Measurements from ENCODE around the gene LZIC. TPM values are rescaled to one million over a fixed set of nuclear protein-coding genes. Genes with fewer than 3 reads are reported as not detected.
A peak's percentile ranks its signal among the peaks of the same experiment; 100 is the strongest.

LZIC gene
- total and polyA plus RNA-seq, 2 of the 8 experiments (the other 6 are each of a cell fraction or from before 2014, with no cell fraction given) = 4.8 to 20.3 TPM

DNA sequence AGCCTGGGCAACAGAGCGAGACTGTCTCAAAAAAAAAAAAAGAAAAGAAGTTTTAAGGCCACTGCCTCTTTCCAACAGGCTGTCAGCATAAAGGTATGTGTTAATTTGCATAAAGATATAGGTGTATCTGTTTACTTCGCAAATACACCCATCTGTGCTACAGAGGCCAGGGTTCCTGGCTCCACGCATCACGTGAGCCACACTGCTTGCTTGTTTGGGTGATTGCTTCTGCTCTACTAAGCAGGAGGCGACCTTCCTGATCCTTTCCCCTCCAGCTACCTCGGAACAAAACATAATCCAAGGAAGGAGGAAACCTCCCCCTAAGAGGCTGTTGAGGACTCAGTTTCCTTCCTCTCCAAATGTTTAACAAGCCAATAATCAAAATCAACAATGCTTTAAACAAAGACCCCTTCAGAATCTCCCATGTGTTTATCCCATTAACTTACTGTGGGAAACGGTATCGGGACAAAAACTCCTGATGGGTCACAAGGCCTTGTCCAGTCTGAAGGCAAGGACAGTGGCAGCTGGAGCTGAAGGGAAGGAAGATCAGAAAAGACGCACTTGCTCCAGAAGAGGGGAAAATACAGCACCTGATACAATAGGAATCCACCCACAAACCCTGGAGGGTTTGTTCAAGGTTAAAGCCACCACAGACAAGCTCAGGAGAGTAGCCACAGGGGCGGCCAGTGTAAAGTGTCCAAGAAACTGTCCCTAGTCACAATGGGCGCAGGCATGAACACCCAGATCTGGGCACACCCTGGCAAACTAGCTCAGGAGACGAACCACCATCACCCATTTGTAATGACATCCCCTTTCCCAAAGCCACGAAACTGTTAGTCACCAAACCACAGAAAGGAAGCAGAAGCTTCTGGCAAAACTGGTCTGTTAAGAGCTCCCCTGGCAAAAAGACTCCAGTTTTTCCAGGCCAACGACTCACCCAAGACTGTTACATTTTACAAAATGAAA lies 50.3 kb downstream of the LZIC start:
- no peak overlapping the region for H4K91ac ChIP-seq (replicated peaks; ENCODE audit: insufficient read length, low read length)
- H3K4me2 ChIP-seq (ENCODE audit: insufficient read depth in 1 of 2, low read depth in 2 of 2, low read length in 2 of 2) = no peak overlapping the region
- H3K9ac ChIP-seq (replicated peaks in 1 of 4; ENCODE audit: extremely low read depth in 1 of 4, low read depth in 3 of 4, low read length in 3 of 4) = peak overlapping the region in 1 of 4 experiments; percentile 28; a peak in 2 of 7 replicates
- H2BK12ac ChIP-seq (ENCODE audit: low read depth, low read length) = no peak overlapping the region
- no peak overlapping the region for H3K27ac ChIP-seq (ENCODE audit: low read depth, low read length)
- no peaks in the 10 kb centered on the region for H4K20me1 ChIP-seq (replicated peaks in 1 of 2; ENCODE audit: control insufficient read depth in 1 of 2, insufficient read depth in 2 of 2, low read length in 2 of 2)
- H3K56ac ChIP-seq (replicated peaks; ENCODE audit: insufficient read length, low read depth, low read length) = no peak overlapping the region
- H2BK120ac ChIP-seq (replicated peaks; ENCODE audit: low read depth, low read length) = no peak overlapping the region
- DNase-seq (ENCODE audit: low read depth in 1 of 2, low spot score in 2 of 2) = no peak
- 90% methylated on average over 14 of the region's 14 CpGs; no CpG with 5 or more reads in 1 of the 2 experiments for WGBS, 2 experiments (ENCODE audit: extremely low coverage in 1 of 2, insufficient coverage in 1 of 2, insufficient read length in 1 of 2, insufficient replicate concordance in 2 of 2, low coverage in 1 of 2, low lambda C conversion rate in 2 of 2, missing lambda C conversion rate in 1 of 2)
- no peak overlapping the region for H2AFZ ChIP-seq (ENCODE audit: low read length)
- H3K23ac ChIP-seq (ENCODE audit: insufficient read length) = no peak overlapping the region
- H3K18ac ChIP-seq (ENCODE audit: extremely low read depth, low read length) = no peak overlapping the region
- H4K5ac ChIP-seq (ENCODE audit: insufficient read length, low read depth, low read length) = no peak overlapping the region
- 0 out of 2 replicates have a peak overlapping the region, but pooled peaks have one; percentile 7 for H2AK5ac ChIP-seq (ENCODE audit: low read depth, low read length)
- no peak overlapping the region for H2BK15ac ChIP-seq (ENCODE audit: low read length)
- no peak overlapping the region for H2BK20ac ChIP-seq (ENCODE audit: low read length)
- H3K79me2 ChIP-seq (ENCODE audit: control insufficient read depth in 1 of 2, insufficient read depth in 2 of 2, low read length in 2 of 2) = peaks cover 0 to 3% of the 10 kb centered on the region in 2 experiments; a peak in 1 of 4 replicates
- no peaks in the 10 kb centered on the region for H3K23me2 ChIP-seq (ENCODE audit: low read depth, low read length)
- ChIA-PET POLR2A (ENCODE audit: partially characterized antibody) (interaction anchor here (1.0 to 1.3 kb wide), 3 partner anchors 9 to 50 kb away, joined by 3 to 5 read pairs (median 4); partner anchors contain the start of genes LZIC and NMNAT1), CTCF (ENCODE audit: partially characterized antibody) (interaction anchor here (0.9 to 1.8 kb wide), 7 partner anchors 11 to 277 kb away, joined by 3 to 8 read pairs (median 5); no protein-coding TSS in a partner anchor)
- no peak overlapping the region for H3K4me3 ChIP-seq (ENCODE audit: extremely low read depth in 1 of 4, insufficient read depth in 2 of 4, low read depth in 3 of 4, low read length in 4 of 4)
- H3K4me1 ChIP-seq (replicated peaks in 1 of 4; ENCODE audit: control insufficient read depth in 3 of 4, insufficient read depth in 4 of 4, low read length in 3 of 4) = peaks cover 3 to 18% (median 12%) of the 10 kb centered on the region in 4 experiments
- H3K14ac ChIP-seq (ENCODE audit: insufficient read length) = no peak overlapping the region
- no peaks in the 10 kb centered on the region for H3K27me3 ChIP-seq (replicated peaks in 1 of 4; ENCODE audit: control insufficient read depth in 3 of 4, extremely low read depth in 1 of 4, insufficient read depth in 3 of 4, low read length in 3 of 4)
- no peaks in the 10 kb centered on the region for H3K36me3 ChIP-seq (ENCODE audit: control insufficient read depth in 2 of 4, insufficient read depth in 4 of 4, low read length in 3 of 4)
- H3K4ac ChIP-seq (replicated peaks; ENCODE audit: insufficient read length, low read depth, low read length) = no peak overlapping the region
- FAIRE-seq = no peak
- no peak overlapping the region for H4K8ac ChIP-seq (ENCODE audit: extremely low read depth, insufficient read depth, low read length)
- peaks cover 5% of the 10 kb centered on the region for H3K79me1 ChIP-seq (ENCODE audit: low read depth, low read length)
- H3K9me3 ChIP-seq (ENCODE audit: insufficient read depth in 2 of 2, low read depth in 1 of 2, low read length in 1 of 2) = no peaks in the 10 kb centered on the region
- H2BK5ac ChIP-seq (ENCODE audit: low read depth, low read length) = no peak overlapping the region
- TF ChIP-seq PHF8 (conservative IDR thresholded peaks at IDR 0.05; ENCODE audit: low read depth, low read length) (no peak), KDM1A (IDR thresholded peaks at IDR 0.05; ENCODE audit: borderline replicate concordance, low read length) (no peak), HDAC2 (IDR thresholded peaks at IDR 0.05; ENCODE audit: borderline replicate concordance in 1 of 2, low read depth in 2 of 2, low read length in 2 of 2) (no peak), RFX5 (IDR thresholded peaks at IDR 0.05; ENCODE audit: borderline replicate concordance, low read depth, low read length) (no peak), GTF2F1 (IDR thresholded peaks at IDR 0.05; ENCODE audit: borderline replicate concordance, low read depth, low read length) (no peak), ASH2L (IDR thresholded peaks at IDR 0.05; ENCODE audit: low read length) (no peak), SP4 (IDR thresholded peaks at IDR 0.05; ENCODE audit: low read length) (no peak), BCL11A (IDR thresholded peaks at IDR 0.05; ENCODE audit: low read depth in 2 of 2, low read length in 2 of 2) (no peak), BRCA1 (IDR thresholded peaks at IDR 0.05; ENCODE audit: low read depth, low read length) (no peak)
- TF ChIP-seq, protein P1, sequence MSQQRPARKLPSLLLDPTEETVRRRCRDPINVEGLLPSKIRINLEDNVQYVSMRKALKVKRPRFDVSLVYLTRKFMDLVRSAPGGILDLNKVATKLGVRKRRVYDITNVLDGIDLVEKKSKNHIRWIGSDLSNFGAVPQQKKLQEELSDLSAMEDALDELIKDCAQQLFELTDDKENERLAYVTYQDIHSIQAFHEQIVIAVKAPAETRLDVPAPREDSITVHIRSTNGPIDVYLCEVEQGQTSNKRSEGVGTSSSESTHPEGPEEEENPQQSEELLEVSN (IDR thresholded peaks at IDR 0.05) = no peak
